ENCODE results near the gene LRRC37B. TPM values are rescaled to one million over a fixed set of nuclear protein-coding genes. Genes with fewer than 3 reads are reported as not detected.
"Not testable (repeated sequence)": the region's sequence is repeated elsewhere in the genome, so short reads cannot be mapped to it uniquely, and the experiment has no call there.

The LRRC37B gene
- polyA plus RNA-seq, 1 experiment, result 13.1 TPM

DNA sequence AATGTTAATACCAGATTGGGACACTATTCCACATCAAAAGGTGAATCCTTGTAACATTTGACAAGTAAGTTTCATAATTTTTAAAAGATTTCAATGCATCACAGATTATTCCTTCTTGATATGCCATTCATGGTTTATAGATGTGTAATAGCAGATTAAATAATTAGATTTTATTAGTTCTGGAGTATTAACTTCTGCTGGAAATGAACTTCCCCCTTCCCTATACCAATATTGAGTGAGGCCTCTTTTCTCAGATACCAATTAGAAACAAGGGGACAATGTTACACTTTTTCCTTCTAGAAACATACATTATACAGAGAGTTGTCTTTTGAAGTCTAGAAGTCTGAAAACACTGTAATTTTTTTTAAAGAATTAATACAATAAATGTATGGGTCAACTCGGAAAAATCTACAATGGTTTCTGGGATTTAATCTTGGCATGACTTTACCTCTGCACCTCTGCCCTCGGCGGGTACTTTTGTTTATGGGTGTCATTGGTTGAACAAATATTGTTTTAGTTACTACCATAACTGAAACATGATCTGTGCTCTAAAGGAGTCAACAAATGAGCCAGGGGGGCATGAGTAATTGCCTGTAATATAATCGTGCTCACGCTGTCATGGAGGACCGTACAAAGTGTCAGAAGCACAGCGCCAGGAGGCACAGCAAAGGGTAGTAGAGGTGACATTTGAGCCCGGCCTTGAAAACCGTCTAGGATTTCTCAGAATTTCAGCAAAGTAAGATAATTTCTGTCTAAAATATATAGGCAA is 8.2 kb downstream of the LRRC37B start:
- POLR2A ChIA-PET, result no interaction called here
- H3K27ac ChIP-seq (ENCODE audit: low read depth, low read length), result no peak overlapping the region
- H3K9me3 ChIP-seq (ENCODE audit: control insufficient read depth, insufficient read depth, low read length), result no peaks in the 10 kb centered on the region
- CTCF ChIA-PET, result no interaction called here
- no peak for DNase-seq (ENCODE audit: low read depth, low spot score)
- no peaks in the 10 kb centered on the region for H3K27me3 ChIP-seq (ENCODE audit: control insufficient read depth, insufficient read depth, low read length)
- H3K4me3 ChIP-seq (ENCODE audit: low read depth, low read length), result no peak overlapping the region
- no peak for TF ChIP-seq CTCF (IDR thresholded peaks at IDR 0.05; ENCODE audit: low read depth, low read length)

DNA sequence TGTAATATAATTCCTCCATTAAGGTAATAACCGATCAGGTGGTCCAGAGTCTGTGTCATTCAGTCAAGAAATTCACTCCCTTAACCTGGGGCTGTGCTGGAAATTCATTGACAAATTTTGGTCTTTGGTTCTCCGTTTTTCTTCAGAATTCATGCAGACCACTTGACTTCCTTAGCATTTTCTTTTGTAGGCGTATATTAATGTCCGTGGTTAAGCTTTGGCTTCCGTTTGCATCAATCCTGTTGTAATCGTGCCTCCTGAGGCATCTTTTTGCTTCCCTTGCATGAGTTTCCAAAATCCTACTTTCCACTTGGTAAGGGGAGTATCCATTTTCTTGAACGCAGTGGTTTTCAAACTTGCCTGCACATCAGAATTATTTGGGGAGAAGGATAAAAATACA is 9.0 kb downstream of the LRRC37B start:
- TF ChIP-seq CTCF (IDR thresholded peaks at IDR 0.05; ENCODE audit: low read depth, low read length), result no peak
- POLR2A ChIA-PET, result no interaction called here
- H3K27me3 ChIP-seq (ENCODE audit: control insufficient read depth, insufficient read depth, low read length), result no peaks in the 10 kb centered on the region
- no peaks in the 10 kb centered on the region for H3K9me3 ChIP-seq (ENCODE audit: control insufficient read depth, insufficient read depth, low read length)
- no peak overlapping the region for H3K27ac ChIP-seq (ENCODE audit: low read depth, low read length)
- H3K4me3 ChIP-seq (ENCODE audit: low read depth, low read length), result no peak overlapping the region
- DNase-seq (ENCODE audit: low read depth, low spot score), result no peak
- CTCF ChIA-PET, result interaction anchor here (1.7 kb wide), 1 partner anchor 10 kb away, joined by 10 read pairs; the partner anchor contains the start of gene LRRC37B

DNA sequence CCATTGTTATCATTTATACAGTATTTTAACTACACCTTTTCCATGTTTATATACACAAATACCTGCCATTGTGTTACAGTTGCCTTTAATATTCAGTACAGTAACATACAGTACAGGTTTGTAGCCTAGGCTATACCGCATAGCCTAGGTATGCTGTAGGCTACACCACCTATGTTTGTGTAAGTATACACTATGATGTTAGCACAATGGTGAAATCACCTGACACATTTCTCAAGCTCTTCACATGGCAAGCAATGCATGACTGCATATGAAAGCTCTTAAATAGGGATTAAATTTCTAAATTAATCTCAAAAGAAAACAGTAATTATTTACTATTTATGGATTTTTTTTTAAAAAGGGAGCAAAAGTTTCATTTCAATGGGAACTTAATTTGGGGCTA is 12.0 kb downstream of the LRRC37B start:
- ChIA-PET CTCF (interaction anchor here (1.4 kb wide), 1 partner anchor 12 kb away, joined by 4 read pairs; the partner anchor contains the start of gene LRRC37B), POLR2A (no interaction called here)
- no peak for TF ChIP-seq CTCF (IDR thresholded peaks at IDR 0.05; ENCODE audit: low read depth, low read length)
- Histone ChIP-seq H3K4me3 (ENCODE audit: low read depth, low read length) (no peak overlapping the region), H3K27me3 (ENCODE audit: control insufficient read depth, insufficient read depth, low read length) (no peaks in the 10 kb centered on the region), H3K27ac (ENCODE audit: low read depth, low read length) (no peak overlapping the region), H3K9me3 (ENCODE audit: control insufficient read depth, insufficient read depth, low read length) (no peaks in the 10 kb centered on the region)
- no peak for DNase-seq (ENCODE audit: low read depth, low spot score)

- Histone ChIP-seq H3K27ac (ENCODE audit: low read depth, low read length) (no peak overlapping the region), H3K4me3 (ENCODE audit: low read depth, low read length) (no peak overlapping the region), H3K27me3 (ENCODE audit: control insufficient read depth, insufficient read depth, low read length) (no peaks in the 10 kb centered on the region), H3K9me3 (ENCODE audit: control insufficient read depth, insufficient read depth, low read length) (no peaks in the 10 kb centered on the region)
- ChIA-PET CTCF (no interaction called here), POLR2A (no interaction called here)
- no peak for DNase-seq (ENCODE audit: low read depth, low spot score)
- TF ChIP-seq CTCF (IDR thresholded peaks at IDR 0.05; ENCODE audit: low read depth, low read length), result no peak
Observed at GRCh38 chr17:32020943-32021614, 13.9 kb downstream of the LRRC37B start.

DNA sequence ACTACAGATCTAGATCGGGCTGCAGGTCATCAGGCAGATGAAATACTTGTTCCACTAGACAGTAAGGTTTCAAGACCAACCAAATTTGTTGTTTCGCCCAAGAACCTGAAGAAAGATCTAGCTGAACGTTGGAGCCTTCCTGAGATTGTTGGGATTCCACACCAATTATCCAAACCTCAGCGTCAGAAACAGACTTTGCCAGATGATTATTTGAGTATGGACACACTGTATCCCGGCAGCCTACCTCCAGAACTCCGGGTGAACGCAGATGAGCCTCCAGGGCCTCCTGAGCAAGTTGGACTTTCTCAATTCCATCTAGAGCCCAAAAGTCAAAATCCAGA is 14.4 kb downstream of the LRRC37B start:
- ChIA-PET CTCF (no interaction called here), POLR2A (no interaction called here)
- no peaks in the 10 kb centered on the region for H3K9me3 ChIP-seq (ENCODE audit: control insufficient read depth, insufficient read depth, low read length)
- H3K27ac ChIP-seq (ENCODE audit: low read depth, low read length), result no peak overlapping the region
- no peak for DNase-seq (ENCODE audit: low read depth, low spot score)
- H3K4me3 ChIP-seq (ENCODE audit: low read depth, low read length), result no peak overlapping the region
- no peak for TF ChIP-seq CTCF (IDR thresholded peaks at IDR 0.05; ENCODE audit: low read depth, low read length)
- H3K27me3 ChIP-seq (ENCODE audit: control insufficient read depth, insufficient read depth, low read length), result no peaks in the 10 kb centered on the region

DNA sequence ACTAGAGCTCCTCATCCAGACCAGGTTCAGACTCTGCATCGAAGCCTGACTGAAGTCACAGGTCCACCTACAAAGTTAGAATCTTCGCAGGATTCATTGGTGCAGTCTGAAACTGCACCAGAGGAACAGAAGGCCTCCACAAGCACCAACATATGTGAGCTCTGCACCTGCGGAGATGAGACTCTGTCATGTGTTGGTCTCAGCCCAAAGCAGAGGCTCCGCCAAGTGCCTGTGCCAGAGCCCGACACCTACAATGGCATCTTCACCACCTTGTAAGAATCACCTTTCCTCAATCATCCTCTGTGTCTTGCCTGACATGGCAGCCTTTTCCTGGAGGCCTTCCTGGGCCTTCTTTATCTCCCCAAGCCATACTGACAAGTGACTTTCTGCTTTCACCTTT is 15.4 kb downstream of the LRRC37B start:
- H3K27ac ChIP-seq (ENCODE audit: low read depth, low read length); DNase-seq (ENCODE audit: low read depth, low spot score); POLR2A ChIA-PET; H3K27me3 ChIP-seq (ENCODE audit: control insufficient read depth, insufficient read depth, low read length); H3K9me3 ChIP-seq (ENCODE audit: control insufficient read depth, insufficient read depth, low read length); H3K4me3 ChIP-seq (ENCODE audit: low read depth, low read length); CTCF ChIA-PET: not testable (repeated sequence)

DNA sequence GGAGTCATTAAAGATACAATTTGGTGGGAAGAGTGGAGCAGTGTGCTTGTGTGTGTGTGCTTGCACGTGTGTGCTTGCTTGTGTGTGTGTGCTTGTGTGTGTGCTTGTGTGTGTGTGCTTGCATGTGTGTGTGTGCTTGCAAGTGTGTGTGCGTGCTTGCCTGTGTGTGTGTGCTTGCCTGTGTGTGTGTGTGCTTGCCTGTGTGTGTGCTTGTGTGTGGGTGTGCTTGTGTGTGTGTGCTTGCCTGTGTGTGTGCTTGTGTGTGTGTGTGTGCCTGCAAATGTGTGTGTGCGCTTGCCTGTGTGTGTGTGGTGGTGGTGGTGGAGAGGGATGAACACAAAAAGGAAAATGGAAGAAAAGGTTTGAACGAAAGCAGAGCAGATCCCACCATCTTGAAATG is 20.1 kb downstream of the LRRC37B start:
- H3K27ac ChIP-seq (ENCODE audit: low read depth, low read length); H3K27me3 ChIP-seq (ENCODE audit: control insufficient read depth, insufficient read depth, low read length); DNase-seq (ENCODE audit: low read depth, low spot score); CTCF ChIA-PET; H3K9me3 ChIP-seq (ENCODE audit: control insufficient read depth, insufficient read depth, low read length); H3K4me3 ChIP-seq (ENCODE audit: low read depth, low read length); POLR2A ChIA-PET: not testable (repeated sequence)

All from AG04450 (cell line).